NCI-H2107 treated with DMSO at 0.1 percent for 48 hours (cell line): ENCODE data around the gene SLC34A1.
"Not testable (repeated sequence)": the region's sequence is repeated elsewhere in the genome, so short reads cannot be mapped to it uniquely, and the experiment has no call there.

ENCODE experiments used
- DNase-seq: peaks from one replicate; lab custom pipeline; 2025; ENCODE audit not compliant: unreplicated experiment; lab: John Stamatoyannopoulos, UW

The SLC34A1 gene

GRCh38 chr5:177355162-177355867 lies 28.9 kb upstream of the SLC34A1 start:
- no peak for DNase-seq

GRCh38 chr5:177355868-177356168 lies 28.4 kb upstream of the SLC34A1 start:
- no peak for DNase-seq

- DNase-seq, result no peak
These were observed 27.5 kb upstream of the SLC34A1 start for GRCh38 chr5:177356746-177357145.

GRCh38 chr5:177357146-177357458 lies 27.1 kb upstream of the SLC34A1 start:
- no peak for DNase-seq

DNA sequence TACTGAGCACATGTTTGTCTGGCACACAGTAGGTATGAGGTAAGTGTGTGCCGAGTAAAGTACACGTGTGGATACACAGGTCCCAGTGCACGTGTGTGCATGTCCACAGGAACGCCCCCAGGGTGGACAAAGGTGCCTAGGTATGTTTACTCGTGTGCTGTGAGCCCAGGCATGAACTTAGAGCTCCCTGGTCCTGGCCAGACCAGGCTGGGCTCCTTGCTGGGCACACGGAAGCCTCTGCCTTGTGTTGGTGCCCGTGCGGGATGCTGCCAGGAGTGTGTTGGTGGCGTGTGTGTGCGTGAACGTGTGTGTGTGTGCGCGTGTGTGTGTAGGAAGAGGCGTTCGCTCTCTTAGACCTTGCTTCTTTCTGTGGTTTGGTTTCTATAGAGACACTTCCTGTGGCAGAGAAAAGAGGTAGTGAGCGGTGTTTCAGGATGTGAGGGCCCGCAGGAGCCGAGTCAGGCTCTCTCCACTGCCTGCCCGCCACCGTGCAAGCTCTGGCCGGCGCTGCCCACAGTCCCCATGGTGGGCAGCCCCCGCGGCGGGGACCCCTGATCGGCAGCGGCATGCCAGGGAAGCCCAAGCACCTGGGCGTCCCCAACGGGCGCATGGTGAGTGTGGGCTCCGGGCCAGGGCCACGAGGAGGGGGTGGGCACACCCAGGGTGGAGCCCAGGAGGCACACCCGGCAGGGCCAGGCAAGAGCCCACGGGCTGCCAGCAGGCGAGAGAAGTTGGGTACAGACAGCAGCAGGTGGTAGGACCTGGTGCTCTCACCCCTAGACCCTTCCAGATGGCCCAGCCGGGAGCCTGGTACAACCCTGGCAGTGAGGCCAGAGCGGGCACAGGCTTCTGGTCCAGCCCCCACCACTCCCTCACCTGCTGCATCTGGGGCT lies 26.5 kb upstream of the SLC34A1 start, which contains the start of gene RGS14:
Gene RGS14 (plus strand): TSS at position 466 of the 893 bp plus-strand sequence. CDS start 101 bp downstream, at position 567.
- DNase-seq, result peak; percentile 10

DNA sequence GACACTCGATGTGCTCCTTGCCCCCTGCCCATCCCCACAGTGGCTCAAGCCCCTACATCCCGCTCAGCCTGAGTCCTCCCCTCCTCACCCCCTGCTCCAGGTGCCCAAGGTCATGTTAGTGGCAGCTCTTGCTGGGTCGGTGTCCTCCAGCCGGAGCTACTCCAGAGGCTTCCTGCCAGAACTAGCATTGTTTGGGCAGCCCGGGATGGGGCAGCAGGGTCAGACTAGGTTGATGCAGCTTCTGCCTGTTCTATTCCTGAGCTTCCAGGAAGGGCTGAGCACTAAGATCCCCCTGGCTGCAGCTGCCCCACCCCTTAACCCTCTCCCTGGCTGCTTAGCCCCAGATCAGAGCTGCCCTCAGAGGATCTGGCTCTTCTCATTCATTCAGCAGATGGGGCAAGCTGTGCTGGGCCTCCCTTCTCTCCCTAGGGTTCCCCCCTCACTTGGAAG lies 25.8 kb upstream of the SLC34A1 start:
- DNase-seq, result no peak

GRCh38 chr5:177359451-177359851 lies 24.8 kb upstream of the SLC34A1 start:
- DNase-seq, result no peak

GRCh38 chr5:177359860-177360259 lies 24.4 kb upstream of the SLC34A1 start:
- DNase-seq, result no peak

GRCh38 chr5:177360740-177361139 lies 23.5 kb upstream of the SLC34A1 start:
- not testable (repeated sequence) for DNase-seq

DNA sequence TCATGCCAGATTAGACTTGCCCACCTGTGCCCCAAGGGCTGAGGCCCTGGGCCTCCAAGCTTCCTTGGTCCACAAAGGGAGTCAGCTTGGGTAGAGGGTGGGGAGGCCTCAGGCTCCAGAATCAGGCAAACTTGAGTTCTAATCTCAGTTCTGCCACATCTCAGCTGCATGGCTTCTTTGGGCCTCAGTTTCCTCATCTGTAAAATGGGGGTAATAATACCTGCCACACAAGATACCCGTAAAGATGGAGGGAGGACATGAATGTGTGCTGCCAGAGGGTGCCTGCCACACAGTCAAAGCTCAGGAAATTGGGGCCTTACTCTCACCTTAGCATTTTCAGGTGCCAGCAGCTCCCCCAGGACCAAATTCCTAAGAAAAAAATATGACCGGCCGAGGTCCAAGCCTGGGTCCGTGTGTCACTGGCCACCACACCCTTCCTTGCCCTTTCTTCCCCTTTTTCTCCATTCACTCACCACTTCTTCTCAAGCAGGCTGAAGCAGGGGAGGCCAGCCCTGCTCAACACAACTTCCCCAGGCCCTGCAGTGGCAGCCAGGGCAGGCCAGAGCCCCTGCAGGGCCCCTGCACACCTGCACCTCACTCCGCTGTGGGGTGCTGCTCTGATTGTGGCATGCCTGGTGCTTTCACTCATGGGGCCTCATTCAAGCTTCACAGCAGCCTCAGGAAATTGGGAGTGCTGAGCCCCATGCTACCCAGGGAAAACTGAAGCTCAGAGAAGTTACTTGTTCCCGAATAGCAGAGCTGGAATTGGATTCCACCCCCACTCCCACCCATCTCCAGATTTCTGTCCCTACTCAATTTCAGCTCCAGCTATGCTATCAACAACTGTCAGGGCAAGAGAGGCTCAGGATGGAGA lies 22.6 kb upstream of the SLC34A1 start:
- no peak for DNase-seq

DNA sequence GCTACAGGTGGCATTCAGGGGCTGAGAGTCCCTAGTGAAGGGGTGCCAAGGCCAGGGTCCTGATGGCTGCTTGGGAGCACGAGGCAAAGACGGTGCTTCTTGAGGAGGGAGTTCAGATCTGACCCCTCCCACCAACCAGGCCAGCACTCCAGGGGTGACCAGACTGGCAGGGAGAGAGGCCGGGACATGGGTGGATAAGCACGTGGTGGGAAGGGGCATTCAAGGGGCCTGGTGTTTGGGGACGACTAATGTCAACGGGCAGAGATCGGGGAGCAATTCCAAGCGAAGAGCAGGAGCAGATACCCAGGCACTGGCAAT lies 22.0 kb upstream of the SLC34A1 start:
- DNase-seq, result no peak

- no peak for DNase-seq
These were observed 21.4 kb upstream of the SLC34A1 start for GRCh38 chr5:177362610-177363507.

DNA sequence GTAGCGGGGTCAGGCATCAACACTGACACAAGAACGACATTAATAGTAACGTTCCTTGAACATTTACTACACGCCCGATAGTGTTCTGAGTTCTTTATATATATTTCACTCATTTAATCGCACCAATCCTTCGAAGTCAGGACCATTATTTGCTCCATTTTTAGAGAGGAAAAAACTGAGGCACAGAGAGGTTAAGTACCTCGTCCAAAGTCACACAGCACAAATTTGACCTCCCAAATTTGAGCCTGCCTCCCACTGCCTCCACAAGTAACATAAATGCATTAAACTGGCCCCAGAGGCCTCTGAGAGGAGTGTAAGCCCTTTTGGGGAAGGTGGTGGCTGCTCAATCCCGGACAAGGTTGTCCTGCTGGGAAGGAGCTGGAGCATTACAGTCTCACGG lies 20.7 kb upstream of the SLC34A1 start:
- no peak for DNase-seq

DNA sequence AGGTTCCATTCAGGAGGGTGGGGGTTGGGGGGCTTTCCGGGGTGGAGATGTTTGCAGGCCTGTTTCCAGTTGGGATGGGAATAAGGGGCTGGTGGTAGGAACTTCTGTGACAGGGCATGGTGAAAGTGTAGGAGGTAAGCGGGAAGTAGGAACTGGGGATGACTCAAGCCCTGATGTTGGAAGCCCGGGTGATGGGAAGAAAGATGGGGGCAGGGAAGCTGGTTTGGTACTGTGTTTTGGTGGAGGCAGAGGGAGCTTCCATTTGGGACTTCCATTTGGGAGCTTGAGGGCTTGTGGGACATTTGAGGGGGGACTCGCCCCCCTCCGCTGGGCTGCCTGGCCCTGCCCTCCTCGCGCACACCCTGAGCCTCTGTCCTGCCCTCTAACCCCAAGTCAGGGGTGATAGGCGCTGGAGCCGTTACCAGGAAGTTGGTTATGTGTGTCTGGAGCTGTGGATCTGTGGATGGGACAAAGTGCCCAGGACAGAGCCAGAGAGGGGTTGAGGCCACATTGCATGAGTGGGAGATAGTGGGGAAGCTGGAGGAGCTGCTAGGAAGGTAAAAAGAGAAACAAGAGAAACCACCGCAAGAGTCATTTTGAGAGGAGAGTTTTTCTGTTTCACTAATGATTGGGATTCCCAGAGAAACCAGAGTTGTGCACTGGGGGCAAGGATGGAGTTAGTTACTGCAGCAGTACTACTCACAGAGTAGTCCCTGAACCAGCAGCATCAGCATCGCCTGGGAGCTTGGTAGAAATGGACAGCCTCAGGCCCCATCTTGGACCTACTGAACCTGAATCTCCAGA lies 19.9 kb upstream of the SLC34A1 start:
- DNase-seq, result no peak

DNA sequence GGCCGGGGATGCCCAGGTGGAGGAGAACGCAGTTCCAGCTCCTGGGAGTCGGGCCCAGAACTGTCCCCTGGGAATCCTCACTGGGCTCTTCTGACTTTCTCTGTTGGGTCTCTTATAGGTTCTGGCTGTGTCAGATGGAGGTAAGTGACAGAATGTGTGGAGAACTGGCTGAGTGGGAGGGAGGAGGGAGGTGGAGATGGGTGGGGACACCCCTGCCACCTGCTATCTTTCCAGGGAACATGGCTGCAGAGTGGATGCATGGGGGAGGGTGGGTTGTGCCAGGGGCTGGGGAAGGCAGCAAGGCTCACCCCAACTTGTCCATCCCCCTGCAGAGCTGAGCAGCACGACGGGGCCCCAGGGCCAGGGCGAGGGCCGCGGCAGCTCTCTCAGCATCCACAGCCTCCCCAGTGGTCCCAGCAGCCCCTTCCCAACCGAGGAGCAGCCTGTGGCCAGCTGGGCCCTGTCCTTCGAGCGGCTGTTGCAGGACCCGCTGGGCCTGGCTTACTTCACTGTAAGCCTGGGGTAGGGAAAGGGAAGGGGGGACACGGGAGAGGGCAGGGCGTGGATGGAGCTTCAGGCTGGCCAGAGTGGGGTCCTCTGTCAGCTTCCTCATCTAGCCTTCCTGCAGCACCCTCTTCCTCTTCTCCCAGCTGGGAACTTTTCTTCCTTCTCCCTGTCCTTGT lies 18.2 kb upstream of the SLC34A1 start:
- DNase-seq, result no peak

DNA sequence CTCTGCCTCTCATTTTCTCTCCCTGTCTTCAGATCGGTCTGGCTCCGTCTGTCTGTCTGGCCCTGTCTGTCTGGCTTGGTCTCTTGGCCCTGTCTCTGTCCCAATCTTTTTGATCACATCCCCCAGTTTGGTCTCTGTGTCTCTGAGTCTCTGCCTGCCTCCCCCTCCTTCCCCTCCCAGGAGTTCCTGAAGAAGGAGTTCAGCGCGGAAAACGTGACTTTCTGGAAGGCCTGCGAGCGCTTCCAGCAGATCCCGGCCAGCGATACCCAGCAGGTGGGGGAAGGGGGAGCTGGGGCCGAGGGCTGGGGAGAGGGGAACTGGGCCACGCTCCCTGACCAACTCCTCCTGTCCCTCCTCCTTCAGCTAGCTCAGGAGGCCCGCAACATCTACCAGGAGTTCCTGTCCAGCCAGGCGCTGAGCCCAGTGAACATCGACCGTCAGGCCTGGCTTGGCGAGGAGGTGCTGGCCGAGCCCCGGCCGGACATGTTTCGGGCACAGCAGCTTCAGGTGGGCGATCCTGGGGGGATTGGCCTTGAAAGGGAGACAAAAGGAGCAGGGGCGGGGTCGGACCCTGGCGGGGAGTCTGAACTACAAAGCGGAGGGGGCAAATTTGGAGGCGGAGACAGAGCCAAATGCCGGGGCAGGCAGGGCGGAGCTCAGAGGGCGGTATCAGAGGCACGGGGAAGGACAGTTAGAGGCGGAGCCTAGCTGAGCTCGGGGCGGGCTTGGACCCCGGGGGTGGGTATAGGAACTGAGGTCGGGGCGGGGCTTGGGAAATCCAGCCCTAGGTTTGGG lies 17.5 kb upstream of the SLC34A1 start:
- no peak for DNase-seq

- DNase-seq, result no peak
These were observed 16.8 kb upstream of the SLC34A1 start for GRCh38 chr5:177367323-177367848.
